Measurements from ENCODE around the gene PRR12.
A peak's percentile ranks its signal among the peaks of the same experiment; 100 is the strongest.

The PRR12 gene

GRCh38 chr19:49566302-49566701, 24.7 kb upstream of the PRR12 start:
- DNase-seq = no peak

- DNase-seq = no peak
Observed at GRCh38 chr19:49567861-49568441, 23.0 kb upstream of the PRR12 start.

- peak; percentile 83 for DNase-seq
Observed at GRCh38 chr19:49570138-49570856, 20.7 kb upstream of the PRR12 start.

- peak; percentile 18 for DNase-seq
Observed at GRCh38 chr19:49570997-49571676, 19.8 kb upstream of the PRR12 start.

GRCh38 chr19:49573009-49573408, 18.0 kb upstream of the PRR12 start:
- DNase-seq = no peak

- no peak for DNase-seq
Observed at GRCh38 chr19:49573425-49573824, 17.6 kb upstream of the PRR12 start.

GRCh38 chr19:49574206-49574755, 16.7 kb upstream of the PRR12 start:
- no peak for DNase-seq

- DNase-seq = no peak
Observed at GRCh38 chr19:49579193-49579592, 11.8 kb upstream of the PRR12 start.

GRCh38 chr19:49579947-49580263, 11.1 kb upstream of the PRR12 start:
- no peak for DNase-seq

- peak; percentile 97 for DNase-seq
Observed at GRCh38 chr19:49580264-49581006, 10.5 kb upstream of the PRR12 start, which contains the start of gene NOSIP. Gene NOSIP (minus strand): TSS chr19:49580556. CDS start chr19:49560691, 19,865 bp downstream.

GRCh38 chr19:49581007-49581508, 9.9 kb upstream of the PRR12 start, which contains the start of gene PRRG2:
Gene PRRG2 (plus strand): TSS chr19:49581316. CDS start chr19:49583220, 1,904 bp downstream.
- no peak for DNase-seq

- no peak for DNase-seq
Observed at GRCh38 chr19:49583239-49583638, 7.7 kb upstream of the PRR12 start.

- no peak for DNase-seq
Observed at GRCh38 chr19:49585023-49585422, 6.0 kb upstream of the PRR12 start.

- DNase-seq = no peak
Observed at GRCh38 chr19:49587227-49587626, 3.8 kb upstream of the PRR12 start.

- DNase-seq = no peak
Observed at GRCh38 chr19:49588365-49589122, 2.4 kb upstream of the PRR12 start.

GRCh38 chr19:49589502-49589905, 1.5 kb upstream of the PRR12 start:
- DNase-seq = no peak

- peak; percentile 98 for DNase-seq
Observed at GRCh38 chr19:49590071-49590970, 661 bp upstream of the PRR12 start.

- DNase-seq = no peak
Observed at GRCh38 chr19:49591731-49592485, 926 bp downstream of the PRR12 start.

- DNase-seq = no peak
Observed at GRCh38 chr19:49592486-49593232, 1.7 kb downstream of the PRR12 start.
